ENCODE measurements around the gene KCTD7.
"Not testable (repeated sequence)": the region's sequence is repeated elsewhere in the genome, so short reads cannot be mapped to it uniquely, and the experiment has no call there.

Gene KCTD7

DNA sequence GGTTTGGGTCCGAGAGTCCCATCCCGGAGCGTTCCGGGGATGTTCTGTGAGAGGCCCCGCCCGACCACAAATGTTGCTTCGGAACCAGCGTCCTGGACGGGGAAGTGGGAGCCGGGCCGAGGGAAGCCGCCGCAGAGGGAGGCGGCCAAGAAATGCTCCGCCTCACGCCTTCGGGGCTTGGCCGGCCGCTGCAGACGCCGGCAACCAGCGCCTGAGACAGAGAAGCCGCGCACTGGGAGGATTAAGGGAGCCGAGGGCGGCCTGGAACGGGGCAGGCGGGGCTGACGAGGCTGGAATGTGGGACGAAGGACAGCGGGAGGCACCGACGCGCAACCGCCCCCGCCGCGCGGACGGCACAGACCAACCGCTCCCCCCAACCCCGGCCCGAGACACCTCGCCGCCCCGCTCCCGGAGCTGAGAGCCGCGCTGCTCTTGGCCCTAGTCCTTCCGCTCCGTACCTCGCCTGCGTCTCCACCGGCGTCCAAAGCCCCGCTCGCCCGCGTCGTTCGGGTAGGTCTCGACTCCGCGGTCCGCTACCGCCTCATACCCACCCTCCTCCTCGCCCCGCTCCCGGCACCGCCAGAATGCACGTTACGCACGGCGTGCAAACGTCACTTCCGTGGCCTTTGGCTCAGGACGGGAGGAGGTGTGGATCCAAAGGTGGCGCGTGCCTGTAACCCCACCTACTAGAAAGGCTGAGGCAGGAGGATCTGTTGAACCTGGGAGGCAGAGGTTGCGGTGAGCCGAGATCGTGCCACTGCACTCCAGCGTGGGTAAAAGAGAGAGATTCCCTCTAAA, 36.7 kb upstream of the KCTD7 start:
- peak overlapping the region; percentile 74 for H3K4me3 ChIP-seq (ENCODE audit: control insufficient read depth, low read depth, low read length)
- TF ChIP-seq, protein P1, sequence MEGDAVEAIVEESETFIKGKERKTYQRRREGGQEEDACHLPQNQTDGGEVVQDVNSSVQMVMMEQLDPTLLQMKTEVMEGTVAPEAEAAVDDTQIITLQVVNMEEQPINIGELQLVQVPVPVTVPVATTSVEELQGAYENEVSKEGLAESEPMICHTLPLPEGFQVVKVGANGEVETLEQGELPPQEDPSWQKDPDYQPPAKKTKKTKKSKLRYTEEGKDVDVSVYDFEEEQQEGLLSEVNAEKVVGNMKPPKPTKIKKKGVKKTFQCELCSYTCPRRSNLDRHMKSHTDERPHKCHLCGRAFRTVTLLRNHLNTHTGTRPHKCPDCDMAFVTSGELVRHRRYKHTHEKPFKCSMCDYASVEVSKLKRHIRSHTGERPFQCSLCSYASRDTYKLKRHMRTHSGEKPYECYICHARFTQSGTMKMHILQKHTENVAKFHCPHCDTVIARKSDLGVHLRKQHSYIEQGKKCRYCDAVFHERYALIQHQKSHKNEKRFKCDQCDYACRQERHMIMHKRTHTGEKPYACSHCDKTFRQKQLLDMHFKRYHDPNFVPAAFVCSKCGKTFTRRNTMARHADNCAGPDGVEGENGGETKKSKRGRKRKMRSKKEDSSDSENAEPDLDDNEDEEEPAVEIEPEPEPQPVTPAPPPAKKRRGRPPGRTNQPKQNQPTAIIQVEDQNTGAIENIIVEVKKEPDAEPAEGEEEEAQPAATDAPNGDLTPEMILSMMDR (conservative IDR thresholded peaks at IDR 0.05; ENCODE audit: control insufficient read depth, insufficient read depth, low read depth, low read length) = no peak
- peak; percentile 88 for DNase-seq (ENCODE audit: low read depth)

DNA sequence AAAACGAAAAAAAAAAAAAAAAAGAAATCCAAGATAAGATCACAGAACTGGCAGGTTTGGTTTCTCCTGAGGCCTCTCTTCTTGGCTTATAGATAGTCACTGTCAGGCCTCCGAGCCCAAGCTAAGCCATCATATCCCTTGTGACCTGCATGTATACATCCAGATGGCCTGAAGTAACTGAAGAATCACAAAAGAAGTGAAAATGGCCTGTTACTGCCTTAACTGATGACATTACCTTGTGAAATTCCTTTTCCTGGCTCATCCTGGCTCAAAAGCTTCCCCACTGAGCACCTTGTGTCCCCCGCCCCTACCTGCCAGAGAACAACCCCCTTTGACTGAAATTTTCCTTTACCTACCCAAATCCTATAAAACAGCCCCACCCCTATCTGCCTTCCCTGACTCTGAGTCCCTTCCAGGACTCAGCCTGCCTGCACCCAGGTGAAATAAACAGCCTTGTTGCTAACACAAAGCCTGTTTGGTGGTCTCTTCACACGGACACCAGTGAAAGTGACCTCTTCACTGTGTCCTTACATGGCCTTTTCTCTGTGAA, 36.0 kb upstream of the KCTD7 start:
- DNase-seq (ENCODE audit: low read depth) = not testable (repeated sequence)
- H3K4me3 ChIP-seq (ENCODE audit: control insufficient read depth, low read depth, low read length) = peak overlapping the region; percentile 74

DNA sequence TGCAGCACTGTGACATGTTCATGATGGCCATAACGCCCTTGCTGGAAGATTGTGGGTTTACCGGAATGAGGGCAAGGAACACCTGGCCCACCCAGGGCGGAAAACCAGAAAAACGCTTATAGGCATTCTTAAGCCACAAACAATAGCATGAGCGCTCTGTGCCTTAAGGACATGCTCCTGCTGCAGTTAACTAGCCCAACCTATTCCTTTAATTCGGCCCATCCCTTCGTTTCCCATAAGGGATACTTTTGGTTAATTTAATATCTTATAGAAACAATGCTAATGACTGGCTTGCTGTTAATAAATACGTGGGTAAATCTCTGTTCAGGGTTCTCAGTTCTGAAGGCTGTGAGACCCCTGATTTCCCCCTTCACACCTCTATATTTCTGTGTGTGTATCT, 34.6 kb upstream of the KCTD7 start:
- not testable (repeated sequence) for DNase-seq (ENCODE audit: low read depth); H3K4me3 ChIP-seq (ENCODE audit: control insufficient read depth, low read depth, low read length)

DNA sequence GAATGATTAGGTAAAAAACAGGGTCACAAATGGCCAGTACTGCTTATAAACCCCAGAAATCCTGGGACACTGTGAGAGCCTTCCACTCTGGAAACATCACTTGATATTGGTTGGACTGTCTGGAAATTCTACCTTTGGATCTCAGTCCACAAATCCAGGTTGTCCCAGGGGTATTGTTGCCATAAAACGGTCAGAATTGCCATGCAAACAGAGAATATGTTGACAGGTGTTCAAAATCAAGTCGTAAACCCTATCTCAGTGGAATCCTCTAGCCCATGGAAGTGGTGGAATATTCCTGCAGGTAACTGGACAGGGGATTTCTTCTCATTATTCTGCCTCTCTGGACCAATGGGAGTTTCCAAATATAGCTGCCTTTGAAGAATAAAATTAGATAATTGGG, 31.2 kb upstream of the KCTD7 start:
- no peak overlapping the region for H3K4me3 ChIP-seq (ENCODE audit: control insufficient read depth, low read depth, low read length)
- TF ChIP-seq, protein P1 (conservative IDR thresholded peaks at IDR 0.05; ENCODE audit: control insufficient read depth, insufficient read depth, low read depth, low read length) = no peak
- DNase-seq (ENCODE audit: low read depth) = no peak

DNA sequence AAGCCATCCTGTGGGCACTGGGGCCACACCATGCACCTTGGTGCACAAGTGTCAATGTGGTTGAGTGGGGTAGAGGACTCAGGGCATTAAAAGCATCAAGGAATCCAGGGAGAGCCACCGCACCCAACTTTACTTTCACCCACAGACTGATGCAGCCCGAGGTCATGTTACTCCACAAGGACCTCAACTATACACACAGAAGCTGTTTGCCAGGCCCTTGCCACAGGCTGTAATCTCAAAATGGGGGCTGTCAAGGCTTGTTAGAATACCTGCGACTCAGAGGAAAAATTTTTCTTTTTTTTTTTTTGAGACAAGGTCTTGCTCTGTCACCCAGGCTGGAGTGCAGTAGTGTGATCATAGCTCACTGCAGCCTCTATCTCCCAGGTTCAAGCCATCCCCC, 26.5 kb upstream of the KCTD7 start:
- no peak overlapping the region for H3K4me3 ChIP-seq (ENCODE audit: control insufficient read depth, low read depth, low read length)
- TF ChIP-seq, protein P1 (conservative IDR thresholded peaks at IDR 0.05; ENCODE audit: control insufficient read depth, insufficient read depth, low read depth, low read length) = no peak
- no peak for DNase-seq (ENCODE audit: low read depth)

DNA sequence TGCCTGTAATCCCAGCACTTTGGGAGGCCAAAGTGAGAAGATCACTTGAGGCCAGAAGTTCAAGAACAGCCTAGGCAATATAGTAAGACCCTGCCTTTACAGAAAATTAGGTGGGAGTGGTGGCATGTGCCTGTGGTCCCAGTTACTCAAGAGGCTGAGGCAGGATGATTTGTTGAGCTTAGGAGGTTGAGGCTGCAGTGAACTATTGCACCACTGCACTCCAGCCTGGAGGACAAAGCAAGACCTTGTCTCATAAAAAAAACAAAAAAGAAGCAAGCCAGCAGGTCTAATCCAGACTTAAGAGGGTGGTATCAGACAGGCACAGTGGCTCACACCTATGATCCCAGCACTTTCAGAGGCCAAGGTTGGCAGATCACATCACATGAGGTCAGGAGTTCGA, 24.5 kb upstream of the KCTD7 start:
- DNase-seq (ENCODE audit: low read depth) = no peak
- TF ChIP-seq, protein P1 (conservative IDR thresholded peaks at IDR 0.05; ENCODE audit: control insufficient read depth, insufficient read depth, low read depth, low read length) = no peak
- H3K4me3 ChIP-seq (ENCODE audit: control insufficient read depth, low read depth, low read length) = no peak overlapping the region

DNA sequence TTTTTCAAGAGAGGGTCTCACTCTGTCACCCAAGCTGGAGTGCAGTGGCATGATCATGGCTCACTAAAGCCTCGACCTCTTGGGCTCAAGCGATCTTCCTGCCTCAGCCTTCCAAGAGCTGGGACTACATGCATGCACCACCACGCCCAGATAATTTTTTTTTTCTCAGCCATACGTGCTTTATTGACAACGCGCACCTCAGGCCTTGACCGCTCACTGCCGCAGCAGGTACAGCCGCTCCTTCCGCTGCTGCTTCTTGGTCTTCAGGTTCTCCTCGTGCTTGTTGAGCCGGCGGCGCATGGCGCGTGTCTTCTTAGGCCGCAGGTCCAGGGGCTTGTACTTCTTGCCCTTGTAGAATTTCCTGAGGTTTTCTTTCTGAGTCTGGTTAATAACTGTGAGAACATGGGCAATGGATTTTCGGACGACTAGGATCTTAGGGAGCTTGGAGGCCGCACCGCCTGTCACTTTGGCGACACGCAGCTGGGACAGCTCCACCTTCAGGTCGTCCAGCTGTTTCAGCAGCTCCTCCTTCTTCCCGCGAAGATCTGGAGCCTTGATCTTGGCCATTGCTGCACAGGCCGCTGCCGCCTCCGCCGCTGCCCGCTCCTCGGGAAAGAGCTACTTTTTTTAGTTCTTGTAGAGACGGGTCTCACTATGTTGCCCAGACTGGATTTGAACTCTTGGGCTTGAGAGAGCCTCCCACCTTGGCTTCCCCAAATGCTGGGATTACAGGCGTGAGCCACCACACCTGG, 22.0 kb upstream of the KCTD7 start:
- not testable (repeated sequence) for H3K4me3 ChIP-seq (ENCODE audit: control insufficient read depth, low read depth, low read length); DNase-seq (ENCODE audit: low read depth)

DNA sequence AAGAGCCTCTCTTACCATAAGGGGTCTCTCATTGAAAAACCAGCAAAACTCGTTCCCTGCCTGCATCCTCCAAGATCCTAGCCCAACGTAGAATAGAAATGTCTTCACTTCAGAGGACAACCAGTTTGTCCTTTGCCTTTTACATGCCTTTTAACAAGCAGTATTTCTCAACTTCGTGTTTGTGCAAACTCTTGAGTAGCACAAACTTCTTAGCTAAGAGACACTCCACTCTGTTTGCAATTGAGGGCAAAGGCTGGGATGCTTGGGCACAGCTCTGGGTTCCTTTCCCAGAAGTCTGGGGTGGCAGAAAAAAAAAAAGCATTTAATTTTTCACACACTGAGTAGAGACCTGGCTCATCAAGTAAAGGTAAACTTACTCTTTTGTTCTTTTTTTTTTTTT, 19.5 kb upstream of the KCTD7 start:
- TF ChIP-seq, protein P1 (conservative IDR thresholded peaks at IDR 0.05; ENCODE audit: control insufficient read depth, insufficient read depth, low read depth, low read length) = no peak
- DNase-seq (ENCODE audit: low read depth) = no peak
- no peak overlapping the region for H3K4me3 ChIP-seq (ENCODE audit: control insufficient read depth, low read depth, low read length)

DNA sequence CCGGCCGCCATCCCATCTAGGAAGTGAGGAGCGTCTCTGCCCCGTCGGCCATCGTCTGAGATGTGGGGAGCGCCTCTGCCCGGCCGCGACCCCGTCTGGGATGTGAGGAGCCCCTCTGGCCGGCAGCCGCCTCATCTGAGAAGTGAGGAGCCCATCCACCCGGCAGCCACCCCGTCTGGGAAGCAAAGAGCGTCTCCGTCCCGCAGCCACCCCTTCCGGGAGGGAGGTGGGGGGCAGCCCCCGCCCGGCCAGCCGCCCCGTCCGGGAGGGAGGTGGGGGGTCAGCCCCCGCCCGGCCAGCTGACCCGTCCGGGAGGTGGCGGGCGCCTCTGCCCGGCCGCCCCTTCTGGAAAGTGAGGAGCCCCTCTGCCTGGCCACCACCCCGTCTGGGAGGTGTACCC, 14.1 kb upstream of the KCTD7 start:
- not testable (repeated sequence) for DNase-seq (ENCODE audit: low read depth); H3K4me3 ChIP-seq (ENCODE audit: control insufficient read depth, low read depth, low read length)
